Stimulated activated CD4-positive, alpha-beta T cell treated with anti-CD3 and anti-CD28 coated beads, Interleukin-4, amount 100 ng/mL, for 48 hours (primary cell): ENCODE results near the gene IL5RA.

Source experiments
- DNase-seq, 2 donors: peaks; one replicate each; pipeline ENCODE4 v3.0.0-alpha.2; 2020; ENCODE audit warnings: low read depth in 2 of 2

IL5RA gene, protein sequence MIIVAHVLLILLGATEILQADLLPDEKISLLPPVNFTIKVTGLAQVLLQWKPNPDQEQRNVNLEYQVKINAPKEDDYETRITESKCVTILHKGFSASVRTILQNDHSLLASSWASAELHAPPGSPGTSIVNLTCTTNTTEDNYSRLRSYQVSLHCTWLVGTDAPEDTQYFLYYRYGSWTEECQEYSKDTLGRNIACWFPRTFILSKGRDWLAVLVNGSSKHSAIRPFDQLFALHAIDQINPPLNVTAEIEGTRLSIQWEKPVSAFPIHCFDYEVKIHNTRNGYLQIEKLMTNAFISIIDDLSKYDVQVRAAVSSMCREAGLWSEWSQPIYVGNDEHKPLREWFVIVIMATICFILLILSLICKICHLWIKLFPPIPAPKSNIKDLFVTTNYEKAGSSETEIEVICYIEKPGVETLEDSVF

DNA sequence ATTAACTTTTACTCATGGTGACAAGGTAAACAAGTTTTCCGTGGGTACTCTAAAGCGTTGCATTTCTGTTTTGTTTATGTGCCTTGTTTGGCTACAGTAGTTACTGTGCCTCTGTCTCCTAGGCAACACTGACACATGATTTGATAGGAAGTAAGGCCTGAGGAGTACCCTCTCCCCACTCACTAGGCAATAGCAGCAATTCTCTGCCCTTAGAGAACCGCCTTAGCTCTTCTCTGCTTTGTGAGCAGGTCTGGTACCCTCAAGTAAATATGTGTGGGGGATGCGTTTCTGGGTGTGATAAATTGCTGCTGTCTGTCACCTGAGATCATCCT is at the start of gene IL5RA:
Gene IL5RA, minus strand, starts transcription at position 76 of the 332 bp plus-strand sequence. CDS start 5,390 bp downstream, outside the sequence.
- DNase-seq: no peak

DNA sequence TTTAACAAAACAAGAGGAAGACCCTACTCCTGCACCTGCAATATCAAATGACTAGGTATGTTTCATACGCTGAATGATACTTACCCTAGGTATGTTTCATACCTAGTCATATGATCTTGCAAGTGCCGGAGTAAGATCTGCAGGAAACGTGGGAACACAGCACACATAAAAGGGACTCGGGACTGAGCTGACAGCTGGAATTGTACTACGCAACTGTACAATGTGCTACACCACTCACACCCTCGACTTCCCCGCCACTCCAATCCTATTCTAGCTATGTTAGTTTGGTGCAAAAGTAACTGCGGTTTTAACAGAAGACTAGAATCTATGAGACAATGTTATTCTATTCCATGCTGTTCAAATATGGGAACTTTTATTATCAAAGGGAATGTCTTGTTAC is 47.3 kb upstream of the IL5RA start:
- DNase-seq: no peak

DNA sequence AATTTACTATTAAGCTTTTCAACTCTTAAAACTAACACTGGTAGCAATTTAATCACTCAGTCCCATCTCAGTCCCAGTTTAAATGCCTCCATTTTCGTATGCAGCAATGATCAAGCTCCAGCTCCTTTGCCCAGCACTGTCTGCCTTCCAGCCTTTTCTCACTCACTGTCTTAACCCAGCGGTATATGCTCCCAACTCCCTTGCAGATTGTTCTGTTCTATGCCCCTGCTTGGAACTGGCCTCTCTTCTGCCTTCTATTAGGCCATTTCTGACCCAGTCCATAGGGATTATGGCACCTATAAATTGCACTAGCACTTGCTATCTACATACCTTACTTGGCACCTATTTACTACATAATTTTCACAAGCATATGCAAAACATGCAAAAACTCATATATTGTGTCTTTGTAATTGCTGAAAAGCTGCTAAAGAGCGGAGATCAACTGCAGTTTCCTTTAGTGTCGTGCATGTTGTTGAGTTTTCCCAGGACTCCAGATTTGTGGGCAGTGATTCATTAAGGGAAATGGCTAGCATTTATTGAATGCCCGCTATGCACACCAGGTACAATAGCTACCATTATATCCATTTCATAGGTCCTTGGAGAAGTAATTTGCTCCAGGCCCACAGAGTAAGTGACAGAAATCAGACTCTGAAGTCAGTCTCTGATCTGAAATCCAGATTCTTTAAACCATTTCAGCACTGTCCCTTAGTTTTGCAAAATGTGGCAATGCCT is 44.9 kb upstream of the IL5RA start:
- DNase-seq: no peak

DNA sequence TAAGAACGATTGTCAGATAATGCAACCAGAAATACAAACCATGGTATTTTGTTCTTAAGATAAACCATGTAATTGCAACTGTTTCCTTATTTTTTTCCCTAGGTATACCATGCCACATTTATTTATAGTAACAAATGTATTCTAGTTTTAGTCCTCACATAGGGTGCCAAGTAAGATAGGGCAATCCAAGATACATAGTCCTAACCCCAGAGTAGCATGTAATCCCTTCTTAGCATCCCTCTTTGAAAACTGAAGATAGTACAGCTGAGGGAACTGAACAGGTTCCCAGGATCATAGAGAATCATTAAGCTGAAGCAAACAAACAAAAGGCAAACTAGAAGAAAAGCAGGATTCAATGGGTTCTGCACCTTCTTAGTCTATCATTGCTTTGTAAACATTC is 41.3 kb upstream of the IL5RA start:
- DNase-seq: no peak

DNA sequence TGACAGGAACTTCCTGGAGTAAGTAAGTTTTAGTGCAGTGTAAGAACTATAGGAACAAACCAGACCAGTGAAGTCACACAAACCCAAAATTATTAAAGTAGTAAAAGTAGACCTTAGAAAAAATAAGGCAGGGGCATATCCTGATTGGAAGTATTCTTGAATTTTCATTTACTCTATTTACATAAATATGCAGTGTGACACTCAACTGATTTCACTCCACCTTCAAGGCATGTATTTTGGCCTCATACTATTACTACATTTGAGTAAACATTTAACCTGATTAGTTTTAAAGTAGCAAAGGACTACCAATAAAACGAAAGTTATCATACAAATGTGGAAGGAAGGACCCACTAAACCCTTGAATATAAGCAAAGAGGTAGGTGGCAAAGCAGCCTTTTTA is 39.4 kb upstream of the IL5RA start:
- no peak for DNase-seq

DNA sequence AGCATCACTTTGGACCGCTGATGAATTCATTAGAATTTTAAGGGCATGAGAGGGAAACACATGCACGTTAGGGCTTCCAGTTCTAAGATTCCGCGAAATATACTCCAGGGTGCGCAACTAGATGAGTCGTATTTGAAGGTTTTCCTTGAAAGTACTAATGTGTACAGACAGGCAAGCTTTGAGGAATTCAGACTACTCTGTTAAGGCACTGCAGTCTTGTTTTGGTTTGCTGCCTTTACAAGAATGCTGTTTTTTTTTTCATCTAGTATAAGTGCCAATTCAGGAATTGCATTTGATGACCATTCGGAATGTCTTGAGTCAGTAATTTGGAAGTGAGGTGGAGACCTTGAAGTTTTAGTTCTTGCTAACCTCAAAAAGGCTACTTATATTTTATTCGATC is 35.7 kb upstream of the IL5RA start:
- DNase-seq: no peak

DNA sequence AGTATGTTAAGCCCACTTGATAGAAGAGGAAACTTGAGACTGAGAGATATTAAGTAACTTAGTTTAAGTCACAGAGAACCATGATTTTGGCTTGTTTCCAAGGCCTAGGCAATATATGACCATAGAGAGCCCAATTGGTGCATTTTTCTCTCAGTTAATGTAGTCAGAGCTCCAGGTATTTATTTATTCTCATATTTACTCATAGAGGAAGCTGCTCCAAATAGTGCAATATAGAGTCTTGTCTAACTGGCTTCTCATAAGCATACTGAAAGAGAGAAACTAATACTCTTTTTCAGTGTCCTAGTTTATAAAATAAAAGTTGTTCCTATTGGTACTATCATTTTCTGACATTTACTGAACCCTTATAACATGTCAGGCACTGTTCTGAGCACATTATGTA is 31.8 kb upstream of the IL5RA start:
- no peak for DNase-seq

DNA sequence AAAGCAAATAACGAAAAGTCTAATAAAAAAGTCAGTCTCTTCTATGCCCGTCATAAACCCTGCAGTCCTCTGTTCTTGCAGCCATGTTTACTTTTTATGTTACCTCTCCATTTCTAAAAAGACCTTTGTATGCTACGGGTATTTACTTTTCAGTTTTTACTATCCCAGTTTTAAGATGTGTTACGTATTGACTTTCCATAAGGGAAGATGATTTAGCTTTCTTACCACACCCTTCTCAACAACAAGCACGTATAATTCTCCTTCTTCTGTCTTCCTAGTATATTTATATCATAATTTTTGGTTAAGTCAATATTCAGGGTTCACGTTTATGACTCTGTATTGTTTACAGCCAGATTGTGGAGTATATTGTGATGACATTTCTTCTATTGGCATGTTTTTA is 27.4 kb upstream of the IL5RA start:
- no peak for DNase-seq

DNA sequence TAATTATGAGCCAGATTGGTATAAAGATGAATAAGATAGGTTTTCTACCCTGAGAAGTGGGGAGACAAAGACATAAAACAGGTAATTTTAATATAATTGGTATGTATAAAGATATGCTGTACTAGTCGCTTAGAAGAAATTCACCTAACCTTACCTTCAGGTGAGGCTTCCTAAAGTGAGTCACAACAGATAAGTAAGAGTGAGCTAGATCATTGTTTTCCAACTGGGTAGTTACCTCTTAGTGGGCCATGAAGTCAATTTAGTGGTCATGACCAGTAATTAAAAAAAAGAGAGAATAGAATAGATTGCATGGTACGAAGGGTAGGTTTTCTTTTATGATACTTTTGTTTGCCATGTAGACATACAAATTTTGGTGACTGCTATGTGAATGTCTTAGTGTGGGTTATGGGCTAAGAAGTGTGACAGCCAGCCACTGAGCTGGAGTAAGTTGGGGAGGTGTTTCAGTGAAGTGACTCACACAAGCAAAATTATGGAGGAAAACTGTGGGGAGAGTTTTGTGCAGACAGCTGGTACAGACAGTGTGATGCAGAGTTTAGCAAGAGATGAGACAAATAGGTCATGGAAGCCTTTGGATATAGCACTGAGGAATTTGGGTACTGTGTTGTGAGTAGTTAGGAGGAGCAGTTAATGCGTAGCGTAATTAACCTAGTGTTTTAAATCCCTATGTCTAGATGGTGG is 24.7 kb upstream of the IL5RA start:
- no peak for DNase-seq

DNA sequence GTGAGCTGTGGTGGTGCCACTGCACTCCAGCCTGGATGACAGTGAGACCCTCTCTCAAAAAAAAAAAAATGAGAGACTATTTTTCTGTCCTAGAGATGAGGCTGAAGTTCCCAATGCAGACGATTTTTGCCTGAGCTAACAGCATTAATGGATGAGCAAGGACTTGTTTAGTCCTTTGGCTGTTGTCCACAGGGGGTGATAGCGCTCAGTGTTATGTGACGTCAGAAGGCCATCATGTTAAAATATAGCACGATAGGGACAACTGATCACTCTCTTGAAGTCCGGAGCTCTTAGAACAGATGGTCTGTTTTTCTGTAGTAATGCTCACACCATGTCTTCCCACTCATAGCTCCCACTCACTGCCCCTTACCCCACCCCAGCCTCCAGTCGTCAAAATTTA is 23.3 kb upstream of the IL5RA start:
- DNase-seq: no peak

DNA sequence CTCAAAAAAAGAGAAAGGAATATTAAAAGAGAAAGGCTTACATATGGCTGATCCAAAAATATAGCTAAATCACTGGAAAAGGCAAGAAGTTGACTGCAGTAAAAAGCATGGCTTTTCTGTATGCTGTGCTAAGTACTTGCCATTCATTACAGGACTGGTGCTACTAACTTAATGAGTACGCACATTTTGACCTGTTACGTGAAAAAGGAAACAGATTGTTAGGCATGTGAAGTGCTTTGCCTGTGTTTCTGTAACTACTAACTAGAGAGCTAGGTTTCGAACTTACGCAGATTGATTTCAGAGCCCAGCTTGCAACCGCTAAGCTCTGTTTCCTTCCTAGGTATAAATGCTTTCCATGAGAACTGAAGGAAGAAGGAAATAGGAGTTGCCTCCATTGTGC is 19.4 kb upstream of the IL5RA start:
- no peak for DNase-seq

DNA sequence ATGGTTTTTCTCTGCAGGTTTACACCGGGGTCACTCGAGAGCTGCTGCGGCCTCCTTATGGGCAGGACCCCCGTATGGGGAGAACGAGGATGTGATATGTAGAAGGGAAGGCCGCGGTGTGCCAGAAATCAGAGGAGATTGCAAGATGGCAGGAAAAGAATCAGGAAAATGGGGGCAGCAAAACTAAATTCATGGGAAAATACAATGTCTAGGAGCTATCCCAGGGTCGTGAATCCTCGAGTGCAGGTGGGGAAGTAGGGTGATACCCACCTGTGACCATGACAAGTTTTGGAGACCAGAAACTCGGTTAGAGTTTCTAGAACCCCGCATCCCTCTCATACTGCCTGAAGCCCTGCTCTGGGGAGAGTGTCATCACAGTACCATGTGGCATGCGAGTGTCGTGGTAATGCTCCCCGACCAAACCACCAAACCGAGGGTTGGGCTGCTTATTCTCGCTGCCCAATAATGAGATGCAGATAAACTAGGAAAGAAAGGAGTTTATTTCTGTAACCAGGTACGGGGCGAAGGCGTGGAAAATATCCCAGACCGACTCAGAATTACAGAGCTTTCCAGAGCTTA is 17.3 kb upstream of the IL5RA start:
- DNase-seq: peak; percentile 27 to 29

DNA sequence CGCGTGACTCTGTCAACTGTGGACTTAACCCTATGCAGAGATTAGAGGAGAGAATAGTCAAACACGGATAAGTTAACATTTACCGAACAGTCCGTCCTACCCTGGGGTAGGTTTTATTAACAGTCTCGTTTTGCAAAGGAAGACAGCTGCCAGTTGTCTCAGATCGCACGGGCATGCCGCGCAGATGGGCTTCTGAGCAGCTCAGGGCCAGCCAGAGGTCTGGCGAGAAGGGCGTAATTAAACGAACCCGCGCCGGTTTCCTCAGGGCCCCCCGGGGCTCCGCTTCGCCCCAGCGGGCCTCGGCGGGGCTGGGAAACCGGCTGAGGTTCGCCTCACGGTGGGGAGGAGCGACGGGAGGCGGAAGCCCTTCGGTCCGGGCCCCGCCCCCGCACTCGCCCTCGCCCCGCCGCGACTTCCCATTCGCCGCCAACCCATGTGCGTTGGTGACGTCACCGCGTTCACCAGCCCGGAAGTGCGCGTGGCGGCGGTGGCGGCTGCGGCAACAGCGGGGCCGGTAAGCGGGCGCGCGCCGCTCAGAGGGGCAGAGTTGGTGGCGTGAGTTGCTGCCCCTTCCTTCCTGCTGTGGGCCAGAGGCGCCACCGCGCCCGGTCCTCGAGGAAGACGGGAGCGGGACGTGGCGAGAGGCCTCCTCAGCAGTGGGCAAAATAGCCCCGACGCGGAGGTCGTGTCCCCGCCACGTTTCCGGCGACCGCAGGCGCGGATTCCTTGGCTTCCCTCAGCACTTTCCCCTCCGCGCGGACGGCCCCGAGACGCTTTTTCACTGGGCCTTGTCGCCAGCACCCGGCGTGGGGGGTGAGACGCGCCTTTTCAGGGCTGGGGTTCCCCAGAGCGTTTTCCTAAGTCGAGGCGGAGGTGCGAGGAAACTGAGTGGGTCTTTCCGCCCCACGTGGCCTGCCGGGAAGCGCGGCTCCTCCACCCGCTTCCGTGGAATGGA is 16.6 kb upstream of the IL5RA start, which contains the start of gene TRNT1:
Gene TRNT1, plus strand, starts transcription at position 464 of the 955 bp plus-strand sequence. CDS start 2,101 bp downstream, outside the sequence.
- DNase-seq: peak; percentile 96 to 97

DNA sequence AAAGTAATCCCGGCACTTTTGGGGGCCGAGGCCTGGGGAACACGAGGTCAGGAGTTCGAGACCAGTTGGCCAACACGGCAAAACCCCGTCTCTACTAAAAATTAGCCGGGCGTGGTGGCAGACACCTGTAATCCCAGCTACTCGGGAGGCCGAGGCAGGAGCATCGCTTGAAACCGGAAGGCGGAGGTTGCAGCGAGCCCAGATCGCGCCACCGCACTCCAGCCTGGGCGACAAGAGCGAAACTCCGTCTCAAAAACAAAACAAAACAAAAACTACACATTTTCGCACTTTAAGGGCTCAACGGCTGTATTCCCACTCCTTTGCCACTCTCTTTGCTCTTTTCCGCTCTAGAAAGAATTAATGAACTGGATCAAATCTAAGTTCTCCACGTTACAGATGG is 15.8 kb upstream of the IL5RA start:
- DNase-seq: no peak

DNA sequence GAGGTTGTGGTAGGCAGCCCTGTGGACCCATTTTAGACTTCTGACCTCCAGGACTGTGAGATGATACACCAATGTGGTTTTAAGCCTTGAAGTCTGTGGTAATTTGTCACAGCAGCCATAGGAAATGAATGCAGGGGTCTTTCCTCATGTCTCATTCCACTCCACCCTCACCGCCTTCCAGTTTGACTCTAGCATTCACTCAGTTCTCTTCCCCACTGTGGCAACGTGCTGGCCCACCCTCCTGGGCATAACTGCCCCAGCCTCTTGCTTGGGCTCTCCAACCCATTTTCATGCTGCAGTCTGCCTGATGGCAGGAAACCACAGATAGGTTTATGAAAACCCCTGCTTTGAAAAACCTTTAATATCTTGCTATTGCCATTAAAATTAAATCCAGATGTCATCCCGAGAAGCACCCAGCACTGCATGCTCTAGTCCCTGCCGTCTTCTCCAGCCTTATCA is 9.2 kb upstream of the IL5RA start:
- no peak for DNase-seq

DNA sequence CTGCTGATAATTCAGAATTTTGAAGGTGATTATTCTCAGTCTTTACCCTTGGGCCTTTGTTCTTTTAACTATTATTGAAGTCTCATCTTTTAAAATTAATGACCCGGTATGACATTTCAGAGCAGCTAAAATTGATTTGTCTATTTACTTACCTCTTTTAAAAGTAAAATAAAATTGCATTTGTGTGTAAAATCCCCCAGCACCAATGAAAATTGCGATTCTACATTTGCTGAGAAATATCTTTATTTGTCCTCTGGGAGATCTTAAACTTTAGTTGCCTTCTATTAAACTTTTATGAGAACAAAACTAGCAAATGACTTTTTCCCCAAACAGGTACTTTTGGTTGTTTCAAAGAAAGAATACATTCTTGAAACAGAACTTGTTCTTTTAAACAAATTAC is 7.5 kb upstream of the IL5RA start:
- no peak for DNase-seq

DNA sequence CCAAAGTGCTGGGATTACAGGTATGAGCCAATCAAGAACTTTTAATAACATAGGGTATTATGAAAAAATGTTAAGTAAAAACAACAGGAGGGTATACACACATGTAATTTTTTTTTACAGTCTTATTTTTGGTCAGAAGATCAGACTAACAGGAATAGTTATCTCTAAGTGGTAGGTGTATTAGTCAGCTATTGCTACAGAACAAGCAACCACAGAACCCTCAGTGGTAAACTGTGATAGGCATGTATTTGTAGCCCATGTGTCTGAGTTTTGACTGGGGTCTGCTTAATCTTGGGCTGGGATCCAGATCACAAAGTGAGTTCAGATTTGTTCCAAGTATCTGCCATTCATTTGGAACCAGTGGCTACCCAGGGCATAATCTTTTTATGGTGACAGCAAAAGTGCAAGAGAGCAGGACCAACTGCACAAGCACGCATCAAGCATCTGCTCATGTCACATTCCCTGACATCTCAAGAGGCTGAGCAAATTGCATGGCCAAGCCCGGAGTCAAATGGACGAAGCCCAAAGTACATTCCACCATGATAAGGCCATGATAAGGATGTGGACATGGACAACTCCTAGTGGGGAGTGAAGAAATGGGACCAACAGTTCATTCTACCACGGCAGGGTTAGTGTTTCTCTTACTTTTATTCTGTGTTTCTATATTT is 3.0 kb upstream of the IL5RA start:
- DNase-seq: no peak

DNA sequence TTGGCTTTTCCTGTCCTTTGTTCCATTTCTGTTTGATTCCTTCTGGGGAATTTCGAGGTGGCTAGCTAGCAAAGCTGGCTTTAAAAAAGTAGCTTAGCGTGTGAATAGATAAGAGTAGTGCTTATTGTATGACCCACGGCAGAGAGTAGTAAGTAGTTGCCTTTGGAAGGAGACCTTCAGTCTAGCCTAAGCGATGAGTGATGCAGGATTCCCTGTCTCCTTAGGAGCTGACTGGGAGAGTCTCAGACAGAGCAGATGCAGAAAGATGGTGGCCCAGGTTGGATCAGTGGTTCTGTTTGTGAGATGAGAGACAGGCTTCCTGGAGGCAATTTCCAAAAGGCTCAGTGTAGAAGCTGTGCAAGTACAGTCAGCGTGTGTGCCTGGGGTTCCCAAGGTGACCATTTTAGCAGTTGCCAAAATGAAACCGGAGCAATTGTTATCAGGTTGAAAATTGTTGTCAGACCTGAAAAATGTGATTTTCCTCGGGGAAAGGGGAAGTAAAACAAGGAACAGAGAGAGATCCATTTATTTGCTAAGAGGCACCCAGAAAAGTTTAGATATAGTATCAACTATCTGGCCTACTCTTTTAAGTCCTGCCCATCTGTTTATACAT is 681 bp upstream of the IL5RA start:
- DNase-seq: no peak

DNA sequence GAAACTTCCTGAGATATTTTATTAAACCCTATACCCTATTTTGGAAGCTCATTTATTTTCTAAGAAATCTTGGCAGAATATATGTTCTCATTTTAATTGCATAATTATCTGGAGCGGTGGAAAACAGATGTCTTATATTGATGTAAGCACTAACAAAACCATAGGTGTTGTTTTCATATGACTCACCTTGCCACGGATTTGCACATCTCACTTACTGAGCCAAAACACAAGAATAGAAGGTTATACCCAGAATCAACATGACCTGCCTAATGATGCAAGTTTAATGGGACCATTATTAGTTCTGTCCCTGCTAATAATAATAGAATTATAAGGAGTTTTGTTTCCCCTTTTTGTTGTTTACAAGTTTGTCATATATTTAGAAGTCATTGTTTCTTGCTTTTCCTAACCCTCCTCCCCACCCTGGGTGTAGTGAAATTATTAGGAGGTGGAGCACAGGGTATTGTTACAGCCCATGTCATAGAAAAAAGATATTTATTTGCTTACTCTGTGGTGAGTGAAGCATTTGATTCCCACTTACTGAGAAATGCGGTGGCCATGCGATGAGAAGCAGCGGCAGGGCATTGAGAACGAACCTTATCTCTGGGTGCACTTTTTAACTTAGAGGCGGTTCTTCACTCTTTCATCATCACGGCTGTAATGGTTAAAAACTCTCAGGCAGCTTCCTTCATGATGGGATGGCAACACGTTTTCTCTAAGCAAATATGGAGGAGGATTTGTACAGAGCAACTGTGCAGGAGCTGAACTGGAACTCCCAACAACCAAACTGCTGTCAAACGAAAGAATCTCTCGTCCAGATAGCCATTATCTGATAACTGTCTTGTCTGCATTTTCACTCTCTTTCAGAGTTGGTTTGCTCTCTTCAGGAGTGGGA is 521 bp downstream of the IL5RA start:
- DNase-seq: no peak
